ENCODE results near the gene BEST4. TPM values are rescaled to one million over a fixed set of nuclear protein-coding genes. Genes with fewer than 3 reads are reported as not detected.

BEST4 gene
- total and polyA plus RNA-seq, 2 of the 13 experiments (the other 11 are each of a cell fraction or from before 2014, with no cell fraction given): 0.77 to 1.4 TPM

- Histone ChIP-seq H3K79me2 (ENCODE audit: insufficient read depth, low read length) (peaks cover 42% of the 10 kb centered on the region), H3K36me3 (replicated peaks in 1 of 2; ENCODE audit: control insufficient read depth in 1 of 2, insufficient read depth in 2 of 2, low read length in 2 of 2) (peaks cover 17 to 36% of the 10 kb centered on the region in 2 experiments), H3K27me3 (ENCODE audit: control insufficient read depth in 1 of 2, insufficient read depth in 2 of 2, low read length in 2 of 2) (no peaks in the 10 kb centered on the region; a peak in 1 of 5 replicates), H3K9me3 (ENCODE audit: low read length) (no peaks in the 10 kb centered on the region), H4K20me1 (ENCODE audit: insufficient read depth, low read length) (no peaks in the 10 kb centered on the region), H3K4me2 (ENCODE audit: low read depth, low read length) (peak overlapping the region; percentile 42), H3K9ac (ENCODE audit: insufficient read depth, low read depth, low read length) (peak overlapping the region; percentile 29; the same call in 1 of the 2 replicates), H3K4me1 (ENCODE audit: insufficient read depth, low read length) (peaks cover 45% of the 10 kb centered on the region), H3K4me3 (replicated peaks in 1 of 3; ENCODE audit: insufficient read depth in 1 of 3, low read depth in 2 of 3, low read length in 3 of 3) (no peak overlapping the region), H3K27ac (ENCODE audit: extremely low read length, insufficient read depth, low read length) (no peak overlapping the region), H2AFZ (ENCODE audit: low read length) (no peak overlapping the region)
- intact Hi-C loops (cut with micrococcal nuclease; ENCODE audit: unreplicated experiment): no loop called here
- in situ Hi-C loops (cut with HindIII; ENCODE audit: extremely low pct_ligation_motif_present, low pct_unique_long_range_greater_than_20kb): no loop called here
- ATAC-seq: no peak
- ChIA-PET CTCF (ENCODE audit: low intra/inter-chr PET ratio, low total read pairs) (no interaction called here), POLR2A (interaction anchor here (1.7 to 2.1 kb wide), 3 partner anchors 12 to 32 kb away, joined by 7 to 8 read pairs (median 7); partner anchors contain the start of genes RNU5D-1 and RPS8)
- 100% methylated on average over 1 of the region's 1 CpG for WGBS (ENCODE audit: low lambda C conversion rate)
- no peak for FAIRE-seq
- BruUV-seq (replicated peaks): no TSS peak
- no peak for DNase-seq (ENCODE audit: low spot score)
- no peak for TF ChIP-seq ZNF235 (CRISPR knock-in tag; IDR thresholded peaks at IDR 0.05; ENCODE audit: borderline replicate concordance)
- no peak for TF ChIP-seq BRD4 (CRISPR knock-in tag; IDR thresholded peaks at IDR 0.05)
- TF ChIP-seq PITX1 (CRISPR knock-in tag; IDR thresholded peaks at IDR 0.05): no peak
- no peak for TF ChIP-seq KIAA2018 (CRISPR knock-in tag; IDR thresholded peaks at IDR 0.05; ENCODE audit: borderline replicate concordance)
- TF ChIP-seq ZNF576 (CRISPR knock-in tag; IDR thresholded peaks at IDR 0.05): no peak
- no peak for TF ChIP-seq HMGXB4 (CRISPR knock-in tag; IDR thresholded peaks at IDR 0.05; ENCODE audit: borderline replicate concordance in 1 of 2, low read depth in 1 of 2)
- no peak for TF ChIP-seq PREB (CRISPR knock-in tag; IDR thresholded peaks at IDR 0.05)
- TF ChIP-seq NFE2L1 (CRISPR knock-in tag; IDR thresholded peaks at IDR 0.05; ENCODE audit: borderline replicate concordance): no peak
- TF ChIP-seq RNF2 (conservative IDR thresholded peaks at IDR 0.05; ENCODE audit: low read depth): no peak
- no peak for TF ChIP-seq ATF2 (CRISPR knock-in tag; IDR thresholded peaks at IDR 0.05)
- no peak for TF ChIP-seq SETDB1 (CRISPR knock-in tag; IDR thresholded peaks at IDR 0.05; ENCODE audit: borderline replicate concordance)
These were observed 44.8 kb downstream of the BEST4 start for GRCh38 chr1:44743211-44743610.

Measured in HepG2 (cell line).